GM23338 (cell line): ENCODE results near the gene NGFR. TPM values are rescaled to one million over a fixed set of nuclear protein-coding genes. Genes with fewer than 3 reads are reported as not detected.

Experiments
- ATAC-seq: fragments of 200-7000 bp; cut with Tn5 transposase; 3 replicates; pipeline ENCODE4 v1.9.1; 2020
- DNase-seq: peaks from one replicate; pipeline ENCODE4 v3.0.0-alpha.2; 2015; ENCODE audit warnings: low spot score
- H2AFZ ChIP-seq: fragments of 200-600 bp; sonication (generic); 2 replicates; pipeline ENCODE4 v1.8.0; 2016; ENCODE audit warnings: antibody characterized with exemption, mild to moderate bottlenecking, moderate library complexity
- H3F3A ChIP-seq: fragments of 200-600 bp; sonication (generic); replicated peaks from 2 replicates; pipeline ENCODE4 v1.8.0; 2017; ENCODE audit warnings: antibody characterized with exemption, mixed run types, low read depth
- H3K27ac ChIP-seq: fragments of 200-600 bp; sonication (generic); 2 replicates; pipeline ENCODE4 v1.6.1; 2016; ENCODE audit warnings: low read depth
- H3K27me3 ChIP-seq: fragments of 200-600 bp; sonication (generic); 2 replicates; pipeline ENCODE4 v1.8.0; 2016; ENCODE audit warnings: mild to moderate bottlenecking, mixed run types, moderate library complexity; ENCODE audit not compliant: insufficient read depth
- H3K36me3 ChIP-seq: fragments of 200-600 bp; sonication (generic); 2 replicates; pipeline ENCODE4 v1.8.0; 2016; ENCODE audit warnings: mild to moderate bottlenecking; ENCODE audit not compliant: insufficient read depth
- H3K4me1 ChIP-seq: fragments of 200-600 bp; sonication (generic); 2 replicates; pipeline ENCODE4 v1.8.0; 2016; ENCODE audit warnings: mild to moderate bottlenecking, moderate library complexity; ENCODE audit not compliant: insufficient read depth
- H3K4me2 ChIP-seq: fragments of 200-600 bp; sonication (generic); 2 replicates; pipeline ENCODE4 v1.7.1; 2017; ENCODE audit warnings: mixed run types
- H3K4me3 ChIP-seq: fragments of 200-600 bp; sonication (generic); 2 replicates; pipeline ENCODE4 v1.6.1; 2016; ENCODE audit warnings: mixed run types
- H3K79me2 ChIP-seq: fragments of 200-600 bp; sonication (generic); replicated peaks from 2 replicates; pipeline ENCODE4 v1.8.0; 2017; ENCODE audit warnings: mild to moderate bottlenecking; ENCODE audit not compliant: insufficient read depth
- H3K9me2 ChIP-seq: fragments of 200-600 bp; sonication (generic); 2 replicates; pipeline ENCODE4 v1.8.0; 2017; ENCODE audit not compliant: insufficient read depth
- H4K20me1 ChIP-seq: fragments of 200-600 bp; sonication (generic); replicated peaks from 2 replicates; pipeline ENCODE4 v1.8.0; 2017; ENCODE audit warnings: mild to moderate bottlenecking; ENCODE audit not compliant: insufficient read depth
- H3K27ac Mint-ChIP-seq: 2 replicates; pipeline ENCODE4 v1.8.0; 2020; ENCODE audit warnings: inconsistent platforms, mild to moderate bottlenecking, moderate library complexity, mixed read lengths
- H3K27me3 Mint-ChIP-seq: 3 replicates; pipeline ENCODE4 v1.8.0; 2022; ENCODE audit warnings: low read depth, mild to moderate bottlenecking, moderate library complexity, mixed read lengths, inconsistent platforms; ENCODE audit not compliant: insufficient read depth, poor library complexity
- H3K36me3 Mint-ChIP-seq: 3 replicates; pipeline ENCODE4 v1.8.0; 2021; ENCODE audit warnings: low read depth, mild to moderate bottlenecking, inconsistent platforms, moderate library complexity, mixed read lengths
- H3K4me1 Mint-ChIP-seq: 3 replicates; pipeline ENCODE4 v1.8.0; 2020; ENCODE audit warnings: mild to moderate bottlenecking, inconsistent platforms, mixed read lengths
- H3K4me3 Mint-ChIP-seq: 3 replicates; pipeline ENCODE4 v1.8.0; 2021; ENCODE audit warnings: moderate library complexity, mild to moderate bottlenecking, inconsistent platforms, mixed read lengths
- H3K9me3 Mint-ChIP-seq: 3 replicates; pipeline ENCODE4 v1.8.0; 2020; ENCODE audit warnings: moderate library complexity, mild to moderate bottlenecking, inconsistent platforms, mixed read lengths
- CREB1 ChIP-seq: fragments of 250-450 bp; sonication (Bioruptor Pico); IDR thresholded peaks from 2 replicates; pipeline ENCODE4 v1.5.0; 2020; ENCODE audit warnings: low read depth, mild to moderate bottlenecking, moderate library complexity
- EZH2 ChIP-seq: fragments of 200-600 bp; sonication (generic); IDR thresholded peaks from one replicate; pipeline ENCODE4 v1.8.0; 2017; ENCODE audit warnings: antibody characterized with exemption, mild to moderate bottlenecking, low read depth; ENCODE audit not compliant: unreplicated experiment
- NANOG ChIP-seq: IDR thresholded peaks from 2 replicates; pipeline ENCODE4 v1.6.1; 2016; ENCODE audit warnings: antibody characterized with exemption, borderline replicate concordance
- polyA plus RNA-seq: library from polyadenylated mRNA; unstranded; fragments of >200 nt; fragmentation: Nextera tagmentation; extraction: Ambion mirVana; gene quantifications from 2 replicates; pipeline ENCODE4 v1.2.1, GENCODE V29; 2016
- total RNA-seq: library from RNA; depleted of rRNA; stranded (reverse); fragments of >200 nt; shearing (Covaris generic); gene quantifications from 2 replicates; pipeline ENCODE4 v1.2.3, GENCODE V29; 2014
- TF ChIP-seq, protein P1 (sequence below): fragments of 250-450 bp; sonication (Bioruptor Pico); IDR thresholded peaks from 2 replicates; pipeline ENCODE4 v1.5.0; 2020; ENCODE audit warnings: mild to moderate bottlenecking, moderate library complexity
- TF ChIP-seq, protein P2 (sequence below): IDR thresholded peaks from 2 replicates; pipeline ENCODE4 v1.6.1; 2016; ENCODE audit warnings: antibody characterized with exemption

NGFR gene
- total and polyA plus RNA-seq, 2 experiments from 2014 or later = 2.8 to 6.9 TPM

DNA sequence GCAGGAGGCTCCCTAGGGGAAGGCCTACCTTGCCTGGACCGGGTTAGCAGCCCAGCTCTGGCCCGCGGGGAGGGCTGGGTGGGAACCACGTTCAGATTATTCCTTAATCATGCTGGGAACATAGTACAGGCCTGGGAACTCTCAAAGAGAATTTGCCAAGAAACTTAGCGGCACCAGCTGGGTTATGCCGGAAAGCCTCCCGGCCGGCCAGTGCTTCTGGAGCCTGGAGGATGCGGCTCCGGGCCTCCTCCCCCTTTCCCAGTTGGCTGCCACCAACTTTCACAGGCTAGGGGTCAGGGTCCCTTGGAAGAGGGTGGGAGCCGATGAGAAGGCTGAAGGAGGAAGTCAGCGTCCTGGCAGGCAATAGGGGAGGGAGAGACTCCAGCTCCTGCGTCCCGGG, 10.8 kb downstream of the NGFR start:
- Histone ChIP-seq H3K4me2 (no peak overlapping the region), H3K4me3 (no peak overlapping the region), H3K27me3 (no peaks in the 10 kb centered on the region; the same call in 1 of the 2 replicates), H3K9me2 (no peaks in the 10 kb centered on the region), H3K79me2 (no peaks in the 10 kb centered on the region), H3K27ac (no peak overlapping the region), H3K36me3 (no peaks in the 10 kb centered on the region), H2AFZ (no peak overlapping the region), H3K4me1 (peaks cover 14% of the 10 kb centered on the region), H4K20me1 (no peaks in the 10 kb centered on the region), H3F3A (0 out of 2 replicates have a peak, but pooled peaks cover 4% of the 10 kb centered on the region)
- Mint-ChIP-seq H3K27me3 (peaks cover 22% of the 10 kb centered on the region), H3K9me3 (no peaks in the 10 kb centered on the region), H3K4me3 (no peak overlapping the region), H3K27ac (no peak overlapping the region), H3K36me3 (no peaks in the 10 kb centered on the region), H3K4me1 (peaks cover 38% of the 10 kb centered on the region)
- DNase-seq = peak; percentile 31
- ATAC-seq = no peak
- TF ChIP-seq, protein P1, sequence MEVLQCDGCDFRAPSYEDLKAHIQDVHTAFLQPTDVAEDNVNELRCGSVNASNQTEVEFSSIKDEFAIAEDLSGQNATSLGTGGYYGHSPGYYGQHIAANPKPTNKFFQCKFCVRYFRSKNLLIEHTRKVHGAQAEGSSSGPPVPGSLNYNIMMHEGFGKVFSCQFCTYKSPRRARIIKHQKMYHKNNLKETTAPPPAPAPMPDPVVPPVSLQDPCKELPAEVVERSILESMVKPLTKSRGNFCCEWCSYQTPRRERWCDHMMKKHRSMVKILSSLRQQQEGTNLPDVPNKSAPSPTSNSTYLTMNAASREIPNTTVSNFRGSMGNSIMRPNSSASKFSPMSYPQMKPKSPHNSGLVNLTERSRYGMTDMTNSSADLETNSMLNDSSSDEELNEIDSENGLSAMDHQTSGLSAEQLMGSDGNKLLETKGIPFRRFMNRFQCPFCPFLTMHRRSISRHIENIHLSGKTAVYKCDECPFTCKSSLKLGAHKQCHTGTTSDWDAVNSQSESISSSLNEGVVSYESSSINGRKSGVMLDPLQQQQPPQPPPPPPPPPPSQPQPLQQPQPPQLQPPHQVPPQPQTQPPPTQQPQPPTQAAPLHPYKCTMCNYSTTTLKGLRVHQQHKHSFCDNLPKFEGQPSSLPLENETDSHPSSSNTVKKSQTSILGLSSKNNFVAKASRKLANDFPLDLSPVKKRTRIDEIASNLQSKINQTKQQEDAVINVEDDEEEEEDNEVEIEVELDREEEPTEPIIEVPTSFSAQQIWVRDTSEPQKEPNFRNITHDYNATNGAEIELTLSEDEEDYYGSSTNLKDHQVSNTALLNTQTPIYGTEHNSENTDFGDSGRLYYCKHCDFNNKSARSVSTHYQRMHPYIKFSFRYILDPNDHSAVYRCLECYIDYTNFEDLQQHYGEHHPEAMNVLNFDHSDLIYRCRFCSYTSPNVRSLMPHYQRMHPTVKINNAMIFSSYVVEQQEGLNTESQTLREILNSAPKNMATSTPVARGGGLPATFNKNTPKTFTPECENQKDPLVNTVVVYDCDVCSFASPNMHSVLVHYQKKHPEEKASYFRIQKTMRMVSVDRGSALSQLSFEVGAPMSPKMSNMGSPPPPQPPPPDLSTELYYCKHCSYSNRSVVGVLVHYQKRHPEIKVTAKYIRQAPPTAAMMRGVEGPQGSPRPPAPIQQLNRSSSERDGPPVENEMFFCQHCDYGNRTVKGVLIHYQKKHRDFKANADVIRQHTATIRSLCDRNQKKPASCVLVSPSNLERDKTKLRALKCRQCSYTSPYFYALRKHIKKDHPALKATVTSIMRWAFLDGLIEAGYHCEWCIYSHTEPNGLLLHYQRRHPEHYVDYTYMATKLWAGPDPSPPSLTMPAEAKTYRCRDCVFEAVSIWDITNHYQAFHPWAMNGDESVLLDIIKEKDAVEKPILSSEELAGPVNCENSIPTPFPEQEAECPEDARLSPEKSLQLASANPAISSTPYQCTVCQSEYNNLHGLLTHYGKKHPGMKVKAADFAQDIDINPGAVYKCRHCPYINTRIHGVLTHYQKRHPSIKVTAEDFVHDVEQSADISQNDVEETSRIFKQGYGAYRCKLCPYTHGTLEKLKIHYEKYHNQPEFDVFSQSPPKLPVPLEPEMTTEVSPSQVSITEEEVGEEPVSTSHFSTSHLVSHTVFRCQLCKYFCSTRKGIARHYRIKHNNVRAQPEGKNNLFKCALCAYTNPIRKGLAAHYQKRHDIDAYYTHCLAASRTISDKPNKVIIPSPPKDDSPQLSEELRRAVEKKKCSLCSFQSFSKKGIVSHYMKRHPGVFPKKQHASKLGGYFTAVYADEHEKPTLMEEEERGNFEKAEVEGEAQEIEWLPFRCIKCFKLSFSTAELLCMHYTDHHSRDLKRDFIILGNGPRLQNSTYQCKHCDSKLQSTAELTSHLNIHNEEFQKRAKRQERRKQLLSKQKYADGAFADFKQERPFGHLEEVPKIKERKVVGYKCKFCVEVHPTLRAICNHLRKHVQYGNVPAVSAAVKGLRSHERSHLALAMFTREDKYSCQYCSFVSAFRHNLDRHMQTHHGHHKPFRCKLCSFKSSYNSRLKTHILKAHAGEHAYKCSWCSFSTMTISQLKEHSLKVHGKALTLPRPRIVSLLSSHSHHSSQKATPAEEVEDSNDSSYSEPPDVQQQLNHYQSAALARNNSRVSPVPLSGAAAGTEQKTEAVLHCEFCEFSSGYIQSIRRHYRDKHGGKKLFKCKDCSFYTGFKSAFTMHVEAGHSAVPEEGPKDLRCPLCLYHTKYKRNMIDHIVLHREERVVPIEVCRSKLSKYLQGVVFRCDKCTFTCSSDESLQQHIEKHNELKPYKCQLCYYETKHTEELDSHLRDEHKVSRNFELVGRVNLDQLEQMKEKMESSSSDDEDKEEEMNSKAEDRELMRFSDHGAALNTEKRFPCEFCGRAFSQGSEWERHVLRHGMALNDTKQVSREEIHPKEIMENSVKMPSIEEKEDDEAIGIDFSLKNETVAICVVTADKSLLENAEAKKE (CRISPR knock-in tag) = no peak

DNA sequence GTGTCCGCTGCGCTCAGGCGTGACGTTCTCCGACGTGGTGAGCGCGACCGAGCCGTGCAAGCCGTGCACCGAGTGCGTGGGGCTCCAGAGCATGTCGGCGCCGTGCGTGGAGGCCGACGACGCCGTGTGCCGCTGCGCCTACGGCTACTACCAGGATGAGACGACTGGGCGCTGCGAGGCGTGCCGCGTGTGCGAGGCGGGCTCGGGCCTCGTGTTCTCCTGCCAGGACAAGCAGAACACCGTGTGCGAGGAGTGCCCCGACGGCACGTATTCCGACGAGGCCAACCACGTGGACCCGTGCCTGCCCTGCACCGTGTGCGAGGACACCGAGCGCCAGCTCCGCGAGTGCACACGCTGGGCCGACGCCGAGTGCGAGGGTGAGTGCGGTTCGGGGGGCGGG, 11.2 kb downstream of the NGFR start:
- no peak for ATAC-seq
- DNase-seq = no peak
- Mint-ChIP-seq H3K27ac (no peak overlapping the region), H3K4me1 (peaks cover 41% of the 10 kb centered on the region), H3K36me3 (no peaks in the 10 kb centered on the region; the same call in 2 of the 3 replicates), H3K9me3 (no peaks in the 10 kb centered on the region), H3K27me3 (peaks cover 22% of the 10 kb centered on the region), H3K4me3 (no peak overlapping the region)
- Histone ChIP-seq H3K27ac (no peak overlapping the region), H2AFZ (no peak overlapping the region), H3F3A (0 out of 2 replicates have a peak, but pooled peaks cover 4% of the 10 kb centered on the region), H3K4me2 (no peak overlapping the region), H3K9me2 (no peaks in the 10 kb centered on the region), H3K27me3 (no peaks in the 10 kb centered on the region), H3K4me1 (peaks cover 14% of the 10 kb centered on the region), H3K36me3 (no peaks in the 10 kb centered on the region), H3K4me3 (no peak overlapping the region), H4K20me1 (no peaks in the 10 kb centered on the region), H3K79me2 (no peaks in the 10 kb centered on the region)
- TF ChIP-seq EZH2 = no peak
- TF ChIP-seq CREB1 = no peak
- TF ChIP-seq, protein P2, sequence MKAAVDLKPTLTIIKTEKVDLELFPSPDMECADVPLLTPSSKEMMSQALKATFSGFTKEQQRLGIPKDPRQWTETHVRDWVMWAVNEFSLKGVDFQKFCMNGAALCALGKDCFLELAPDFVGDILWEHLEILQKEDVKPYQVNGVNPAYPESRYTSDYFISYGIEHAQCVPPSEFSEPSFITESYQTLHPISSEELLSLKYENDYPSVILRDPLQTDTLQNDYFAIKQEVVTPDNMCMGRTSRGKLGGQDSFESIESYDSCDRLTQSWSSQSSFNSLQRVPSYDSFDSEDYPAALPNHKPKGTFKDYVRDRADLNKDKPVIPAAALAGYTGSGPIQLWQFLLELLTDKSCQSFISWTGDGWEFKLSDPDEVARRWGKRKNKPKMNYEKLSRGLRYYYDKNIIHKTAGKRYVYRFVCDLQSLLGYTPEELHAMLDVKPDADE = no peak
- TF ChIP-seq, protein P1 (CRISPR knock-in tag) = no peak
- no peak for TF ChIP-seq NANOG
